Fibroblast of the conjunctiva (primary cell): ENCODE measurements around the gene ZC3H4.
"Not testable (repeated sequence)": the region's sequence is repeated elsewhere in the genome, so short reads cannot be mapped to it uniquely, and the experiment has no call there.

Source experiments
- DNase-seq: peaks from one replicate; pipeline ENCODE4 v3.0.0-alpha.2; 2010; ENCODE audit warnings: low read depth

The ZC3H4 gene

GRCh38 chr19:47112997-47113849, at the start of gene ZC3H4:
ZC3H4 (minus strand) TSS chr19:47113776; CDS start chr19:47112584, 1,192 bp downstream.
- peak; percentile 99 for DNase-seq

GRCh38 chr19:47161876-47162489, 48.4 kb upstream of the ZC3H4 start:
- peak; percentile 9 for DNase-seq

- no peak for DNase-seq
Measured at GRCh38 chr19:47158879-47159503, 45.4 kb upstream of the ZC3H4 start.

- DNase-seq, result no peak
Measured at GRCh38 chr19:47158367-47158791, 44.8 kb upstream of the ZC3H4 start.

- peak; percentile 16 for DNase-seq
Measured at GRCh38 chr19:47157431-47158321, 44.1 kb upstream of the ZC3H4 start.

GRCh38 chr19:47156861-47157430, 43.4 kb upstream of the ZC3H4 start:
- no peak for DNase-seq

GRCh38 chr19:47155148-47155547, 41.6 kb upstream of the ZC3H4 start:
- DNase-seq, result no peak

- DNase-seq, result no peak
Measured at GRCh38 chr19:47153266-47153665, 39.7 kb upstream of the ZC3H4 start.

GRCh38 chr19:47152632-47153031, 39.1 kb upstream of the ZC3H4 start:
- no peak for DNase-seq

- DNase-seq, result no peak
Measured at GRCh38 chr19:47152205-47152604, 38.6 kb upstream of the ZC3H4 start.

- DNase-seq, result no peak
Measured at GRCh38 chr19:47151627-47152026, 38.1 kb upstream of the ZC3H4 start.

GRCh38 chr19:47146920-47147319, 33.3 kb upstream of the ZC3H4 start:
- DNase-seq, result no peak

GRCh38 chr19:47145639-47146486, 32.3 kb upstream of the ZC3H4 start:
- DNase-seq, result no peak

- no peak for DNase-seq
Measured at GRCh38 chr19:47144630-47145029, 31.1 kb upstream of the ZC3H4 start.

- no peak for DNase-seq
Measured at GRCh38 chr19:47143322-47144073, 29.9 kb upstream of the ZC3H4 start.

GRCh38 chr19:47142779-47143178, 29.2 kb upstream of the ZC3H4 start:
- no peak for DNase-seq

- DNase-seq, result no peak
Measured at GRCh38 chr19:47141695-47142094, 28.1 kb upstream of the ZC3H4 start.

- not testable (repeated sequence) for DNase-seq
Measured at GRCh38 chr19:47141252-47141651, 27.7 kb upstream of the ZC3H4 start.

- DNase-seq, result no peak
Measured at GRCh38 chr19:47135156-47135555, 21.6 kb upstream of the ZC3H4 start.

GRCh38 chr19:47134545-47134944, 21.0 kb upstream of the ZC3H4 start:
- no peak for DNase-seq
